Right lobe of liver (tissue), 4 donors: ENCODE results near the gene MRPL46.

Source experiments
- POLR2A ChIP-seq: fragments of 450-650 bp; IDR thresholded peaks from one replicate; pipeline ENCODE4 v1.6.1; 2017; ENCODE audit warnings: antibody characterized with exemption, mild to moderate bottlenecking
- TF ChIP-seq, protein P1 (sequence below), 4 donors: fragments of 200-600 bp in 3 of 4; fragments of 450-650 bp in 1 of 4; IDR thresholded peaks; one replicate each; pipeline versions ENCODE4 v1.5.1 to v1.8.0; 2016 to 2022; ENCODE audit warnings: antibody characterized with exemption in 4 of 4, mild to moderate bottlenecking in 2 of 4
- donor health status: DM: no; HTN: no; CAD: no.
- donor health status: DM: no; HTN: no; CAD: no.
- donor health status: DM: no; HTN: yes; CAD: no.

DNA sequence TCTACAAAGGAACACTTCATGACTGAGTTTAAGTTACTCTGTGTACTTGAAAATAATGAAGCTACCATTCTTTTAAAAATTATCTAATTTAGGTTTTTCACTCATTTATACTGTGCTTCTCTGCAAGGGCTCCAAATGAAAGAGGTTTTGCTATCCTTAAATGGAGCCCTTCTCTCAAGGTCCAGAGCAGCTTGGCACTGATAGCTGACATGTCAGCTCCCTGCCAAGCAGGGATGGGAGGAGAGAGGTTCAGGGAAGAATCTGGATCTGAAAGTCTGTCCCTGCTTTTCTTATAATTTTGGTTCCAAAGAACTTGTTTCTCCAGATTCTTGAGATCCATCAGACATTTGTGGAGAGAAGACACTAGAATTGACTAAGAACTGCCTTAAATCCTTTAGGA is 39.4 kb upstream of the MRPL46 start:
- TF ChIP-seq, protein P1, sequence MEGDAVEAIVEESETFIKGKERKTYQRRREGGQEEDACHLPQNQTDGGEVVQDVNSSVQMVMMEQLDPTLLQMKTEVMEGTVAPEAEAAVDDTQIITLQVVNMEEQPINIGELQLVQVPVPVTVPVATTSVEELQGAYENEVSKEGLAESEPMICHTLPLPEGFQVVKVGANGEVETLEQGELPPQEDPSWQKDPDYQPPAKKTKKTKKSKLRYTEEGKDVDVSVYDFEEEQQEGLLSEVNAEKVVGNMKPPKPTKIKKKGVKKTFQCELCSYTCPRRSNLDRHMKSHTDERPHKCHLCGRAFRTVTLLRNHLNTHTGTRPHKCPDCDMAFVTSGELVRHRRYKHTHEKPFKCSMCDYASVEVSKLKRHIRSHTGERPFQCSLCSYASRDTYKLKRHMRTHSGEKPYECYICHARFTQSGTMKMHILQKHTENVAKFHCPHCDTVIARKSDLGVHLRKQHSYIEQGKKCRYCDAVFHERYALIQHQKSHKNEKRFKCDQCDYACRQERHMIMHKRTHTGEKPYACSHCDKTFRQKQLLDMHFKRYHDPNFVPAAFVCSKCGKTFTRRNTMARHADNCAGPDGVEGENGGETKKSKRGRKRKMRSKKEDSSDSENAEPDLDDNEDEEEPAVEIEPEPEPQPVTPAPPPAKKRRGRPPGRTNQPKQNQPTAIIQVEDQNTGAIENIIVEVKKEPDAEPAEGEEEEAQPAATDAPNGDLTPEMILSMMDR (IDR thresholded peaks at IDR 0.05) = no peak
- TF ChIP-seq POLR2A = no peak
